Endothelial cell of umbilical vein (primary cell): Measurements from ENCODE around the gene DHRS9. TPM values are rescaled to one million over a fixed set of nuclear protein-coding genes. Genes with fewer than 3 reads are reported as not detected.

ENCODE experiments used
- BruUV-seq: library from RNA; stranded (reverse); fragments of 400-500 nt; replicated peaks from 2 replicates; lab custom pipeline; 2021; lab: Mats Ljungman, UMichigan
- CTCF ChIA-PET: fragments of 300-600, 350-600 bp; sonication (Branson Sonifier 250); formaldehyde crosslinking; loops from one replicate; lab custom pipeline; 2021; ENCODE audit warnings: antibody characterized with exemption, inconsistent platforms; lab: Charles Lee
- POLR2A ChIA-PET: fragments of 300-600, 350-600 bp; sonication (Branson Sonifier 250); formaldehyde crosslinking; loops from one replicate; lab custom pipeline; 2021; ENCODE audit warnings: antibody characterized with exemption, inconsistent platforms; lab: Charles Lee
- DNase-seq: peaks from one replicate; pipeline ENCODE4 v3.0.0-alpha.2; 2011; ENCODE audit warnings: low read depth, low spot score
- FAIRE-seq: peaks from 2 replicates; lab custom pipeline; 2011; peaks lifted over from hg19 to GRCh38; lab: Jason Lieb, UNC
- H2AFZ ChIP-seq: 2 replicates; pipeline ENCODE4 v1.6.0; 2012; ENCODE audit warnings: low read depth, low read length, control low read depth, inconsistent platforms
- H3K27ac ChIP-seq: 2 replicates; pipeline ENCODE4 v1.5.1; 2011; ENCODE audit warnings: low read depth, mild to moderate bottlenecking, control low read depth, low read length, moderate library complexity; ENCODE audit not compliant: insufficient read depth
- H3K27me3 ChIP-seq, 2 experiments: 2 replicates each; pipeline versions ENCODE4 v1.6.0 to v1.6.1; 2011; ENCODE audit warnings: low read length in 2 of 2, mixed read lengths in 1 of 2; ENCODE audit not compliant: control insufficient read depth in 2 of 2, insufficient read depth in 2 of 2
- H3K36me3 ChIP-seq, 2 experiments: 2 replicates in 1 of 2; 3 replicates in 1 of 2; pipeline ENCODE4 v1.5.1; 2011; ENCODE audit warnings: low read length in 2 of 2, mild to moderate bottlenecking in 1 of 2, moderate library complexity in 1 of 2; ENCODE audit not compliant: control insufficient read depth in 2 of 2, insufficient read depth in 2 of 2; ENCODE audit errors: extremely low read depth in 1 of 2
- H3K4me1 ChIP-seq: 3 replicates; pipeline ENCODE4 v1.5.1; 2011; ENCODE audit warnings: mild to moderate bottlenecking, low read length; ENCODE audit not compliant: control insufficient read depth, insufficient read depth; ENCODE audit errors: extremely low read depth
- H3K4me2 ChIP-seq: 2 replicates; pipeline ENCODE4 v1.6.1; 2011; ENCODE audit warnings: low read length, control low read depth, mixed read lengths; ENCODE audit not compliant: insufficient read depth
- H3K4me3 ChIP-seq, 3 experiments: fragments of 200-600 bp in 1 of 3; sonication (generic), shearing (Covaris generic) in 1 of 3; replicated peaks in 1 of 3; 2 replicates each; pipeline ENCODE4 v1.5.1; 2011 to 2016; ENCODE audit warnings: control low read depth in 3 of 3, low read length in 3 of 3, mild to moderate bottlenecking in 2 of 3, inconsistent platforms in 1 of 3, low read depth in 1 of 3, moderate library complexity in 1 of 3; ENCODE audit not compliant: insufficient read depth in 1 of 3
- H3K79me2 ChIP-seq: 2 replicates; pipeline ENCODE4 v1.6.0; 2012; ENCODE audit warnings: low read length, inconsistent platforms; ENCODE audit not compliant: control insufficient read depth, insufficient read depth
- H3K9ac ChIP-seq: replicated peaks from 2 replicates; pipeline ENCODE3; 2011; ENCODE audit warnings: low read length, control low read depth; ENCODE audit not compliant: insufficient read depth; ENCODE audit errors: extremely low read depth
- H3K9me1 ChIP-seq: replicated peaks from 3 replicates; pipeline ENCODE4 v1.6.0; 2011; ENCODE audit warnings: mild to moderate bottlenecking, low read length; ENCODE audit not compliant: control insufficient read depth, insufficient read depth; ENCODE audit errors: extremely low read depth
- H3K9me3 ChIP-seq: replicated peaks from 2 replicates; pipeline ENCODE4 v1.5.1; 2012; ENCODE audit warnings: low read length, inconsistent platforms; ENCODE audit not compliant: control insufficient read depth, insufficient read depth
- H4K20me1 ChIP-seq: replicated peaks from 2 replicates; pipeline ENCODE3; 2011; ENCODE audit warnings: mild to moderate bottlenecking, low read length; ENCODE audit not compliant: control insufficient read depth, insufficient read depth; ENCODE audit errors: extremely low read depth
- EZH2 ChIP-seq: IDR thresholded peaks from 2 replicates; pipeline ENCODE4 v1.6.1; 2012; ENCODE audit warnings: borderline replicate concordance, low read depth, mild to moderate bottlenecking, moderate library complexity, low read length, inconsistent platforms; ENCODE audit not compliant: severe bottlenecking
- FOS ChIP-seq: IDR thresholded peaks from 2 replicates; pipeline ENCODE4 v1.6.1; 2011; ENCODE audit warnings: mild to moderate bottlenecking, low read length, moderate library complexity, borderline replicate concordance; ENCODE audit not compliant: insufficient read depth
- GATA2 ChIP-seq: IDR thresholded peaks from 2 replicates; pipeline ENCODE4 v1.7.0; 2011; ENCODE audit warnings: low read depth, mild to moderate bottlenecking, moderate library complexity, mixed read lengths, low read length; ENCODE audit not compliant: insufficient read length, insufficient read depth
- JUN ChIP-seq: IDR thresholded peaks from 2 replicates; pipeline ENCODE4 v1.6.1; 2011; ENCODE audit warnings: borderline replicate concordance, low read depth; ENCODE audit not compliant: insufficient read length, insufficient read depth
- MAX ChIP-seq: IDR thresholded peaks from 2 replicates; pipeline ENCODE4 v1.6.1; 2011; ENCODE audit not compliant: insufficient read depth, insufficient read length
- MYC ChIP-seq: IDR thresholded peaks from one replicate; pipeline ENCODE4 v1.6.1; 2011; ENCODE audit warnings: mild to moderate bottlenecking, low read depth, low read length
- POLR2A ChIP-seq: IDR thresholded peaks from 2 replicates; pipeline ENCODE4 v1.6.1; 2012; ENCODE audit warnings: low read depth, mild to moderate bottlenecking, control low read depth, low read length
- POLR2AphosphoS5 ChIP-seq: IDR thresholded peaks from 2 replicates; pipeline ENCODE4 v1.6.1; 2012; ENCODE audit warnings: low read depth, mild to moderate bottlenecking, control low read depth, low read length, moderate library complexity; ENCODE audit not compliant: insufficient read depth
- dilution Hi-C: fragments of 300-500 bp; cut with MboI; formaldehyde crosslinking; loops from one replicate; pipeline ENCODE4 v1.15.0; 2019; ENCODE audit warnings: low sequenced_read_pairs; ENCODE audit not compliant: extremely low pct_ligation_motif_present
- intact Hi-C: fragments of 100-400 bp; cut with micrococcal nuclease; formaldehyde crosslinking; loops from one replicate; pipeline ENCODE4 v1.10.0; 2022
- polyA plus RNA-seq, 4 experiments: library from polyadenylated mRNA; depleted of rRNA in 3 of 4; stranded (reverse) in 3 of 4; unstranded in 1 of 4; fragments of >200 nt; gene quantifications; 2 replicates each; pipeline versions ENCODE4 v1.2.1 to v1.2.3, GENCODE V29; 2011 to 2012; ENCODE audit warnings: missing spikeins in 1 of 4
- total RNA-seq: library from RNA; stranded (reverse); gene quantifications from 2 replicates; pipeline ENCODE4 v1.2.3, GENCODE V29; 2021
- TF ChIP-seq, protein P1 (sequence below), 2 donors: IDR thresholded peaks; 1 replicate in 1 of 2; 2 replicates in 1 of 2; pipeline ENCODE4 v1.5.1; 2011; ENCODE audit warnings: low read length in 2 of 2, mild to moderate bottlenecking in 2 of 2, moderate library complexity in 2 of 2, control low read depth in 1 of 2, inconsistent platforms in 1 of 2, low read depth in 1 of 2; ENCODE audit not compliant: insufficient read depth in 1 of 2; ENCODE audit errors: extremely low read depth in 1 of 2

Gene DHRS9
- total and polyA plus RNA-seq, 2 donors (not counting 3 experiments of a cell fraction or from before 2014, with no cell fraction given) = 0.40 TPM; not detected in 1

GRCh38 chr2:169080250-169081069 lies 11.1 kb downstream of the DHRS9 start:
- no peak for FAIRE-seq
- no peak overlapping the region for H3K27ac ChIP-seq
- H3K9me1 ChIP-seq = no peaks in the 10 kb centered on the region
- H3K27me3 ChIP-seq = no peaks in the 10 kb centered on the region
- CTCF ChIA-PET = no interaction called here
- dilution Hi-C loops = no loop called here
- intact Hi-C loops = no loop called here
- H3K4me2 ChIP-seq = no peak overlapping the region
- H4K20me1 ChIP-seq = no peaks in the 10 kb centered on the region
- no peaks in the 10 kb centered on the region for H3K4me1 ChIP-seq
- POLR2A ChIA-PET = no interaction called here
- no peaks in the 10 kb centered on the region for H3K36me3 ChIP-seq
- H3K9me3 ChIP-seq = no peaks in the 10 kb centered on the region
- no peak overlapping the region for H2AFZ ChIP-seq
- H3K79me2 ChIP-seq = no peaks in the 10 kb centered on the region
- BruUV-seq = no TSS peak
- TF ChIP-seq POLR2AphosphoS5 = no peak
- TF ChIP-seq GATA2 = no peak
- TF ChIP-seq FOS = no peak
- no peak for TF ChIP-seq POLR2A
- no peak for TF ChIP-seq JUN
- TF ChIP-seq, protein P1, sequence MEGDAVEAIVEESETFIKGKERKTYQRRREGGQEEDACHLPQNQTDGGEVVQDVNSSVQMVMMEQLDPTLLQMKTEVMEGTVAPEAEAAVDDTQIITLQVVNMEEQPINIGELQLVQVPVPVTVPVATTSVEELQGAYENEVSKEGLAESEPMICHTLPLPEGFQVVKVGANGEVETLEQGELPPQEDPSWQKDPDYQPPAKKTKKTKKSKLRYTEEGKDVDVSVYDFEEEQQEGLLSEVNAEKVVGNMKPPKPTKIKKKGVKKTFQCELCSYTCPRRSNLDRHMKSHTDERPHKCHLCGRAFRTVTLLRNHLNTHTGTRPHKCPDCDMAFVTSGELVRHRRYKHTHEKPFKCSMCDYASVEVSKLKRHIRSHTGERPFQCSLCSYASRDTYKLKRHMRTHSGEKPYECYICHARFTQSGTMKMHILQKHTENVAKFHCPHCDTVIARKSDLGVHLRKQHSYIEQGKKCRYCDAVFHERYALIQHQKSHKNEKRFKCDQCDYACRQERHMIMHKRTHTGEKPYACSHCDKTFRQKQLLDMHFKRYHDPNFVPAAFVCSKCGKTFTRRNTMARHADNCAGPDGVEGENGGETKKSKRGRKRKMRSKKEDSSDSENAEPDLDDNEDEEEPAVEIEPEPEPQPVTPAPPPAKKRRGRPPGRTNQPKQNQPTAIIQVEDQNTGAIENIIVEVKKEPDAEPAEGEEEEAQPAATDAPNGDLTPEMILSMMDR (IDR thresholded peaks at IDR 0.05; ENCODE audit: extremely low read depth in 1 of 2, insufficient read depth in 1 of 2, low read depth in 1 of 2, low read length in 2 of 2) = no peak
- TF ChIP-seq MAX = no peak
- TF ChIP-seq MYC = no peak
- no peak for TF ChIP-seq EZH2
- DNase-seq = no peak
- no peak overlapping the region for H3K9ac ChIP-seq
- H3K4me3 ChIP-seq = no peak overlapping the region
